ENCODE data around the gene PKP4. TPM values are rescaled to one million over a fixed set of nuclear protein-coding genes. Genes with fewer than 3 reads are reported as not detected.

The PKP4 gene
- total and polyA plus RNA-seq, 2 donors (not counting 1 experiment from before 2014, with no cell fraction given): 2.0 to 13.3 TPM

- ChIA-PET CTCF (no interaction called here), POLR2A (no interaction called here)
- Mint-ChIP-seq H3K27ac (no peak overlapping the region), H3K4me1 (no peaks in the 10 kb centered on the region), H3K4me3 (no peak overlapping the region), H3K9me3 (ENCODE audit: insufficient read depth) (no peaks in the 10 kb centered on the region), H3K27me3 (no peaks in the 10 kb centered on the region)
- no peaks in the 10 kb centered on the region for H3K4me1 ChIP-seq (ENCODE audit: control insufficient read depth in 2 of 2, insufficient read depth in 2 of 2, low read length in 2 of 2)
- intact Hi-C loops (cut with micrococcal nuclease): no loop called here
- no peak overlapping the region for H2AFZ ChIP-seq (ENCODE audit: insufficient read depth, low read depth, low read length, poor library complexity, severe bottlenecking)
- H3K9me3 ChIP-seq (ENCODE audit: control extremely low read depth in 1 of 3, control insufficient read depth in 2 of 3, insufficient read depth in 1 of 3, low read length in 2 of 3): peaks cover 0 to 5% (median 0%) of the 10 kb centered on the region in 3 donors
- H3K27me3 ChIP-seq (replicated peaks in 1 of 4; ENCODE audit: control extremely low read depth in 1 of 4, control insufficient read depth in 3 of 4, insufficient read depth in 4 of 4, low read length in 3 of 4): no peaks in the 10 kb centered on the region
- no peaks in the 10 kb centered on the region for H3K79me2 ChIP-seq (ENCODE audit: control insufficient read depth, insufficient read depth, low read length)
- 73% methylated on average over 2 of the region's 2 CpGs for WGBS (ENCODE audit: insufficient coverage)
- no peak overlapping the region for H3K4me2 ChIP-seq (replicated peaks; ENCODE audit: low read depth, low read length, poor library complexity, severe bottlenecking)
- no peak for TF ChIP-seq CTCF (IDR thresholded peaks at IDR 0.05)
- no peak for TF ChIP-seq EZH2 (IDR thresholded peaks at IDR 0.05; ENCODE audit: borderline replicate concordance, insufficient read depth, low read depth, low read length, poor library complexity, severe bottlenecking)
- ATAC-seq (ENCODE audit: low read depth) (no peak), DNase-seq (no peak)
- H3K4me3 ChIP-seq (ENCODE audit: control extremely low read depth in 1 of 5, extremely low read depth in 1 of 5, insufficient read depth in 1 of 5, low read depth in 2 of 5, low read length in 4 of 5): no peak overlapping the region
- H3K36me3 ChIP-seq (replicated peaks in 1 of 2; ENCODE audit: control extremely low read depth in 1 of 2, control insufficient read depth in 1 of 2, extremely low read depth in 1 of 2, insufficient read depth in 2 of 2, low read length in 1 of 2): no peaks in the 10 kb centered on the region
- H3K9ac ChIP-seq (ENCODE audit: low read length): no peak overlapping the region
- no peaks in the 10 kb centered on the region for H4K20me1 ChIP-seq (ENCODE audit: control insufficient read depth, insufficient read depth, low read length, poor library complexity, severe bottlenecking)
- H3K27ac ChIP-seq (ENCODE audit: low read length in 2 of 2): no peak overlapping the region
These were observed 110.5 kb downstream of the PKP4 start for GRCh38 chr2:158567208-158567607.

GRCh38 chr2:158569284-158569683, 112.5 kb downstream of the PKP4 start:
- Histone ChIP-seq H3K27me3 (replicated peaks in 1 of 4; ENCODE audit: control extremely low read depth in 1 of 4, control insufficient read depth in 3 of 4, insufficient read depth in 4 of 4, low read length in 3 of 4) (no peaks in the 10 kb centered on the region), H3K4me3 (ENCODE audit: control extremely low read depth in 1 of 5, extremely low read depth in 1 of 5, insufficient read depth in 1 of 5, low read depth in 2 of 5, low read length in 4 of 5) (no peak overlapping the region), H3K27ac (ENCODE audit: low read length in 2 of 2) (no peak overlapping the region), H3K4me2 (replicated peaks; ENCODE audit: low read depth, low read length, poor library complexity, severe bottlenecking) (no peak overlapping the region), H3K36me3 (replicated peaks in 1 of 2; ENCODE audit: control extremely low read depth in 1 of 2, control insufficient read depth in 1 of 2, extremely low read depth in 1 of 2, insufficient read depth in 2 of 2, low read length in 1 of 2) (no peaks in the 10 kb centered on the region), H3K4me1 (ENCODE audit: control insufficient read depth in 2 of 2, insufficient read depth in 2 of 2, low read length in 2 of 2) (no peaks in the 10 kb centered on the region), H3K9ac (ENCODE audit: low read length) (no peak overlapping the region), H3K79me2 (ENCODE audit: control insufficient read depth, insufficient read depth, low read length) (no peaks in the 10 kb centered on the region), H4K20me1 (ENCODE audit: control insufficient read depth, insufficient read depth, low read length, poor library complexity, severe bottlenecking) (no peaks in the 10 kb centered on the region), H3K9me3 (ENCODE audit: control extremely low read depth in 1 of 3, control insufficient read depth in 2 of 3, insufficient read depth in 1 of 3, low read length in 2 of 3) (peaks cover 0 to 5% (median 0%) of the 10 kb centered on the region in 3 donors), H2AFZ (ENCODE audit: insufficient read depth, low read depth, low read length, poor library complexity, severe bottlenecking) (no peak overlapping the region)
- Mint-ChIP-seq H3K27ac (no peak overlapping the region), H3K4me1 (no peaks in the 10 kb centered on the region), H3K27me3 (no peaks in the 10 kb centered on the region), H3K4me3 (no peak overlapping the region), H3K9me3 (ENCODE audit: insufficient read depth) (peaks cover 3% of the 10 kb centered on the region)
- POLR2A ChIA-PET: no interaction called here
- CTCF ChIA-PET: no interaction called here
- no peak for TF ChIP-seq CTCF (IDR thresholded peaks at IDR 0.05)
- TF ChIP-seq EZH2 (IDR thresholded peaks at IDR 0.05; ENCODE audit: borderline replicate concordance, insufficient read depth, low read depth, low read length, poor library complexity, severe bottlenecking): no peak
- intact Hi-C loops (cut with micrococcal nuclease): no loop called here
- DNase-seq (no peak), ATAC-seq (ENCODE audit: low read depth) (no peak)
- WGBS (ENCODE audit: insufficient coverage): no CpG with 5 or more reads among the region's 2 CpGs
